SK-N-SH treated with all-trans-retinoic acid at 6 μM for 48 hours (cell line): ENCODE measurements around the gene CRIP2.

Source experiments
- BACH2 ChIP-seq: fragments of 250-450 bp; sonication (Bioruptor Pico); IDR thresholded peaks from 2 replicates; pipeline ENCODE4 v1.9.0; 2021; ENCODE audit warnings: mild to moderate bottlenecking, borderline replicate concordance
- CSDC2 ChIP-seq: fragments of 250-450 bp; sonication (Bioruptor Pico); IDR thresholded peaks from 2 replicates; pipeline ENCODE4 v1.5.0; 2020; ENCODE audit warnings: mild to moderate bottlenecking, moderate library complexity
- ESRRG ChIP-seq: fragments of 250-450 bp; sonication (Bioruptor Pico); IDR thresholded peaks from 2 replicates; pipeline ENCODE4 v1.6.1; 2021; ENCODE audit warnings: mild to moderate bottlenecking
- ISL1 ChIP-seq: fragments of 250-450 bp; sonication (Bioruptor Pico); IDR thresholded peaks from 2 replicates; pipeline ENCODE4 v2.1.2; 2022; ENCODE audit warnings: mild to moderate bottlenecking, moderate library complexity
- TCF4 ChIP-seq: fragments of 250-450 bp; sonication (Bioruptor Pico); IDR thresholded peaks from 2 replicates; pipeline ENCODE4 v1.8.0; 2021; ENCODE audit warnings: mild to moderate bottlenecking, moderate library complexity, borderline replicate concordance
- ZNF70 ChIP-seq: fragments of 450-650 bp; formaldehyde crosslinking; IDR thresholded peaks from 2 replicates; pipeline ENCODE4 v1.5.0; 2020; ENCODE audit warnings: mild to moderate bottlenecking, moderate library complexity
- ZNF8 ChIP-seq: fragments of 450-650 bp; formaldehyde crosslinking; IDR thresholded peaks from 2 replicates; pipeline ENCODE4 v1.5.0; 2020; ENCODE audit warnings: mild to moderate bottlenecking, moderate library complexity
- TF ChIP-seq, protein P1 (sequence below): fragments of 250-450 bp; sonication (Bioruptor Pico); IDR thresholded peaks from 2 replicates; pipeline ENCODE4 v1.5.1; 2020; ENCODE audit warnings: low read depth, mild to moderate bottlenecking, moderate library complexity
- TF ChIP-seq, protein P2 (sequence below): fragments of 250-450 bp; sonication (Bioruptor Pico); IDR thresholded peaks from 2 replicates; pipeline ENCODE4 v1.5.0; 2020; ENCODE audit warnings: mild to moderate bottlenecking, moderate library complexity
- TF ChIP-seq, protein P3 (sequence below): fragments of 250-450 bp; sonication (Bioruptor Pico); IDR thresholded peaks from 2 replicates; pipeline ENCODE4 v1.8.0; 2020; ENCODE audit warnings: mild to moderate bottlenecking, moderate library complexity, borderline replicate concordance

DNA sequence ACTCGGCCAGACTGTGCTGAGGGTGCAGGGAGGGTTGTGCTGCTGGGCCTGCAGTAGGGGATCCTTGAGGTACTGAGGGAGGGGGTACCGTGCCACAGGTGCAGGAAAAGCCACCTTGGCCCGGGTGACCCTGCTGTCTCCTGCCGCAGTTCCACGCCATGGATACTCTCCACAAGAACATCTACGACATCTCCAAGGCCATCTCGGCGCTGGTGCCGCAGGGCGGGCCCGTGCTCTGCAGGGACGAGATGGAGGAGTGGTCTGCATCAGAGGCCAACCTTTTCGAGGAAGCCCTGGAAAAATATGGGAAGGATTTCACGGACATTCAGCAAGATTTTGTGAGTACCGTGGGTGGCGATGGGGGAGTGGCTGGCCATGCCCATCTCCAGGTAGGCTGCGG, 14.0 kb upstream of the CRIP2 start:
- TF ChIP-seq BACH2 (CRISPR knock-in tag): no peak
- TF ChIP-seq, protein P1, sequence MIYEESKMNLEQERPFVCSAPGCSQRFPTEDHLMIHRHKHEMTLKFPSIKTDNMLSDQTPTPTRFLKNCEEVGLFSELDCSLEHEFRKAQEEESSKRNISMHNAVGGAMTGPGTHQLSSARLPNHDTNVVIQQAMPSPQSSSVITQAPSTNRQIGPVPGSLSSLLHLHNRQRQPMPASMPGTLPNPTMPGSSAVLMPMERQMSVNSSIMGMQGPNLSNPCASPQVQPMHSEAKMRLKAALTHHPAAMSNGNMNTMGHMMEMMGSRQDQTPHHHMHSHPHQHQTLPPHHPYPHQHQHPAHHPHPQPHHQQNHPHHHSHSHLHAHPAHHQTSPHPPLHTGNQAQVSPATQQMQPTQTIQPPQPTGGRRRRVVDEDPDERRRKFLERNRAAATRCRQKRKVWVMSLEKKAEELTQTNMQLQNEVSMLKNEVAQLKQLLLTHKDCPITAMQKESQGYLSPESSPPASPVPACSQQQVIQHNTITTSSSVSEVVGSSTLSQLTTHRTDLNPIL (CRISPR knock-in tag): no peak
- TF ChIP-seq, protein P2, sequence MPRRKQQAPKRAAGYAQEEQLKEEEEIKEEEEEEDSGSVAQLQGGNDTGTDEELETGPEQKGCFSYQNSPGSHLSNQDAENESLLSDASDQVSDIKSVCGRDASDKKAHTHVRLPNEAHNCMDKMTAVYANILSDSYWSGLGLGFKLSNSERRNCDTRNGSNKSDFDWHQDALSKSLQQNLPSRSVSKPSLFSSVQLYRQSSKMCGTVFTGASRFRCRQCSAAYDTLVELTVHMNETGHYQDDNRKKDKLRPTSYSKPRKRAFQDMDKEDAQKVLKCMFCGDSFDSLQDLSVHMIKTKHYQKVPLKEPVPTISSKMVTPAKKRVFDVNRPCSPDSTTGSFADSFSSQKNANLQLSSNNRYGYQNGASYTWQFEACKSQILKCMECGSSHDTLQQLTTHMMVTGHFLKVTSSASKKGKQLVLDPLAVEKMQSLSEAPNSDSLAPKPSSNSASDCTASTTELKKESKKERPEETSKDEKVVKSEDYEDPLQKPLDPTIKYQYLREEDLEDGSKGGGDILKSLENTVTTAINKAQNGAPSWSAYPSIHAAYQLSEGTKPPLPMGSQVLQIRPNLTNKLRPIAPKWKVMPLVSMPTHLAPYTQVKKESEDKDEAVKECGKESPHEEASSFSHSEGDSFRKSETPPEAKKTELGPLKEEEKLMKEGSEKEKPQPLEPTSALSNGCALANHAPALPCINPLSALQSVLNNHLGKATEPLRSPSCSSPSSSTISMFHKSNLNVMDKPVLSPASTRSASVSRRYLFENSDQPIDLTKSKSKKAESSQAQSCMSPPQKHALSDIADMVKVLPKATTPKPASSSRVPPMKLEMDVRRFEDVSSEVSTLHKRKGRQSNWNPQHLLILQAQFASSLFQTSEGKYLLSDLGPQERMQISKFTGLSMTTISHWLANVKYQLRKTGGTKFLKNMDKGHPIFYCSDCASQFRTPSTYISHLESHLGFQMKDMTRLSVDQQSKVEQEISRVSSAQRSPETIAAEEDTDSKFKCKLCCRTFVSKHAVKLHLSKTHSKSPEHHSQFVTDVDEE: no peak
- no peak for TF ChIP-seq CSDC2 (CRISPR knock-in tag)
- TF ChIP-seq ZNF8 (CRISPR knock-in tag): no peak
- no peak for TF ChIP-seq ISL1
- TF ChIP-seq ESRRG: no peak
- TF ChIP-seq, protein P3, sequence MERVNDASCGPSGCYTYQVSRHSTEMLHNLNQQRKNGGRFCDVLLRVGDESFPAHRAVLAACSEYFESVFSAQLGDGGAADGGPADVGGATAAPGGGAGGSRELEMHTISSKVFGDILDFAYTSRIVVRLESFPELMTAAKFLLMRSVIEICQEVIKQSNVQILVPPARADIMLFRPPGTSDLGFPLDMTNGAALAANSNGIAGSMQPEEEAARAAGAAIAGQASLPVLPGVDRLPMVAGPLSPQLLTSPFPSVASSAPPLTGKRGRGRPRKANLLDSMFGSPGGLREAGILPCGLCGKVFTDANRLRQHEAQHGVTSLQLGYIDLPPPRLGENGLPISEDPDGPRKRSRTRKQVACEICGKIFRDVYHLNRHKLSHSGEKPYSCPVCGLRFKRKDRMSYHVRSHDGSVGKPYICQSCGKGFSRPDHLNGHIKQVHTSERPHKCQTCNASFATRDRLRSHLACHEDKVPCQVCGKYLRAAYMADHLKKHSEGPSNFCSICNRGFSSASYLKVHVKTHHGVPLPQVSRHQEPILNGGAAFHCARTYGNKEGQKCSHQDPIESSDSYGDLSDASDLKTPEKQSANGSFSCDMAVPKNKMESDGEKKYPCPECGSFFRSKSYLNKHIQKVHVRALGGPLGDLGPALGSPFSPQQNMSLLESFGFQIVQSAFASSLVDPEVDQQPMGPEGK (CRISPR knock-in tag): no peak
- no peak for TF ChIP-seq TCF4
- TF ChIP-seq ZNF70 (CRISPR knock-in tag): no peak
